MM.1S (cell line): ENCODE measurements around the gene LRRD1.
"Not testable (repeated sequence)": the region's sequence is repeated elsewhere in the genome, so short reads cannot be mapped to it uniquely, and the experiment has no call there.

Experiments
- EZH2phosphoT487 ChIP-seq: fragments of 300-600 bp; sonication (generic); IDR thresholded peaks from 2 replicates; pipeline ENCODE4 v1.6.1; 2018; ENCODE audit warnings: antibody characterized with exemption, low read length
- TF ChIP-seq, protein P1 (sequence below): fragments of 300-600 bp; sonication (generic); IDR thresholded peaks from 2 replicates; pipeline ENCODE4 v1.5.1; 2016; ENCODE audit warnings: antibody characterized with exemption, low read length, mixed read lengths

GRCh38 chr7:92142791-92143190, 36.2 kb downstream of the LRRD1 start:
- TF ChIP-seq, protein P1, sequence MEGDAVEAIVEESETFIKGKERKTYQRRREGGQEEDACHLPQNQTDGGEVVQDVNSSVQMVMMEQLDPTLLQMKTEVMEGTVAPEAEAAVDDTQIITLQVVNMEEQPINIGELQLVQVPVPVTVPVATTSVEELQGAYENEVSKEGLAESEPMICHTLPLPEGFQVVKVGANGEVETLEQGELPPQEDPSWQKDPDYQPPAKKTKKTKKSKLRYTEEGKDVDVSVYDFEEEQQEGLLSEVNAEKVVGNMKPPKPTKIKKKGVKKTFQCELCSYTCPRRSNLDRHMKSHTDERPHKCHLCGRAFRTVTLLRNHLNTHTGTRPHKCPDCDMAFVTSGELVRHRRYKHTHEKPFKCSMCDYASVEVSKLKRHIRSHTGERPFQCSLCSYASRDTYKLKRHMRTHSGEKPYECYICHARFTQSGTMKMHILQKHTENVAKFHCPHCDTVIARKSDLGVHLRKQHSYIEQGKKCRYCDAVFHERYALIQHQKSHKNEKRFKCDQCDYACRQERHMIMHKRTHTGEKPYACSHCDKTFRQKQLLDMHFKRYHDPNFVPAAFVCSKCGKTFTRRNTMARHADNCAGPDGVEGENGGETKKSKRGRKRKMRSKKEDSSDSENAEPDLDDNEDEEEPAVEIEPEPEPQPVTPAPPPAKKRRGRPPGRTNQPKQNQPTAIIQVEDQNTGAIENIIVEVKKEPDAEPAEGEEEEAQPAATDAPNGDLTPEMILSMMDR, result not testable (repeated sequence)
- not testable (repeated sequence) for TF ChIP-seq EZH2phosphoT487
